ENCODE results near the gene C1orf174.

DNA sequence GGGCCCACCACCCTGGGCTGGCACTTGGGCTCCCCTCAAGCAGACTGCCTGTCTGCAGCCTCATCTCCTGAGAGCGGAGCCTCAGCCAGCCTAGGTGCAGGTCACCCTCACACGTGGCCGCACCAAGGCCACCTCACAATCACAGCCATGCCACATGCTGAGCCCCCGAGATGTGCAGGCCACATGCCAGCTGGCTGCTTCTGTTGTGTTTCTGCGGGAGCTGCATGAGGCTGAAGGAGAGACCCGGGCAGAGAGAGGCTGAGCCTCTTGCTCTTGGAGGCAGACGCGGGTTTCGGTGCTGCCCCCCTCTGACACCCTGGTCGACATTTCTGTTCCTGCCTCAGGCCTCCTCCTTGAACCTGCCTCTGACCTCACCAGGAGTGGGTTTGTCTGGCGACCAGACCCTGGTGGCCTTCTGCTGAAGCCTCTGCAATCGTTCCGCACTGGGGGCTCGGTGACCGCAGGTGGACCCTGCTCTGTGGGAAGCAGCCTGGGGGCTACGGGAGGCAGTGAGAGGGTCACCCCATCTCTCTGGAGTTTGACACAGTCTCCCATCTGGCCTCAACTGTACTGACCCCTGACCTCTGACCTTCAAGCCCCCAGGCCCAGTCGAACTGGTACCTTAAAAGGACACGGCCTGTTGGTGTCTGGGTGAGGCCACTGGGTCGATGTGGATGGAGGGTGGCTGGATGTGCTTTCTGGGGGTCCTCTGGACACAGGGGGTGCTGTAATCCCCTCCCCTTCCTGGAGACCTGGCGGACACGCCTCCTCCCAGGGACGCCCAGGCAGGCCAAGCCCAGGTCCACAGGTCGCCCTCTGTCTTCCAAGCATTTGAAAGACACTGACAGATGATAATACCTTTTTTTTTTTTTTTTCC lies 13.0 kb upstream of the C1orf174 start:
- TF ChIP-seq, protein P1, sequence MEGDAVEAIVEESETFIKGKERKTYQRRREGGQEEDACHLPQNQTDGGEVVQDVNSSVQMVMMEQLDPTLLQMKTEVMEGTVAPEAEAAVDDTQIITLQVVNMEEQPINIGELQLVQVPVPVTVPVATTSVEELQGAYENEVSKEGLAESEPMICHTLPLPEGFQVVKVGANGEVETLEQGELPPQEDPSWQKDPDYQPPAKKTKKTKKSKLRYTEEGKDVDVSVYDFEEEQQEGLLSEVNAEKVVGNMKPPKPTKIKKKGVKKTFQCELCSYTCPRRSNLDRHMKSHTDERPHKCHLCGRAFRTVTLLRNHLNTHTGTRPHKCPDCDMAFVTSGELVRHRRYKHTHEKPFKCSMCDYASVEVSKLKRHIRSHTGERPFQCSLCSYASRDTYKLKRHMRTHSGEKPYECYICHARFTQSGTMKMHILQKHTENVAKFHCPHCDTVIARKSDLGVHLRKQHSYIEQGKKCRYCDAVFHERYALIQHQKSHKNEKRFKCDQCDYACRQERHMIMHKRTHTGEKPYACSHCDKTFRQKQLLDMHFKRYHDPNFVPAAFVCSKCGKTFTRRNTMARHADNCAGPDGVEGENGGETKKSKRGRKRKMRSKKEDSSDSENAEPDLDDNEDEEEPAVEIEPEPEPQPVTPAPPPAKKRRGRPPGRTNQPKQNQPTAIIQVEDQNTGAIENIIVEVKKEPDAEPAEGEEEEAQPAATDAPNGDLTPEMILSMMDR (IDR thresholded peaks at IDR 0.05; ENCODE audit: low read depth, low read length) = no peak
- no peak for TF ChIP-seq EZH2phosphoT487 (IDR thresholded peaks at IDR 0.05; ENCODE audit: low read depth)
